Stimulated activated CD4-positive, alpha-beta T cell treated with anti-CD3 and anti-CD28 coated beads, TNF-alpha, amount 100 ng/mL, for 24 hours (primary cell): Measurements from ENCODE around the gene TOB1.

Experiments
- DNase-seq, 3 experiments: peaks; one replicate each; pipeline ENCODE4 v3.0.0-alpha.2; 2020; ENCODE audit warnings: low read depth in 3 of 3

Gene TOB1

GRCh38 chr17:50845240-50846147, 20.7 kb downstream of the TOB1 start:
- no peak for DNase-seq

GRCh38 chr17:50844117-50844700, 21.9 kb downstream of the TOB1 start:
- DNase-seq = no peak

- DNase-seq = no peak
Observed at GRCh38 chr17:50843150-50843905, 22.8 kb downstream of the TOB1 start.

GRCh38 chr17:50842506-50843149, 23.5 kb downstream of the TOB1 start:
- no peak for DNase-seq

- DNase-seq = peak in 2 of 3 experiments; percentile 22 to 52
Observed at GRCh38 chr17:50841949-50842354, 24.2 kb downstream of the TOB1 start.

GRCh38 chr17:50841277-50841948, 24.7 kb downstream of the TOB1 start:
- DNase-seq = no peak

GRCh38 chr17:50840311-50840851, 25.8 kb downstream of the TOB1 start:
- DNase-seq = no peak

GRCh38 chr17:50839591-50840310, 26.4 kb downstream of the TOB1 start:
- DNase-seq = no peak

GRCh38 chr17:50837980-50838954, 27.9 kb downstream of the TOB1 start:
- no peak for DNase-seq

GRCh38 chr17:50837286-50837979, 28.7 kb downstream of the TOB1 start:
- DNase-seq = no peak

- DNase-seq = no peak
Observed at GRCh38 chr17:50836826-50837225, 29.3 kb downstream of the TOB1 start.

GRCh38 chr17:50835301-50836234, 30.6 kb downstream of the TOB1 start, which contains the start of gene WFIKKN2:
WFIKKN2 (plus strand) TSS chr17:50835586; CDS start chr17:50835938, 352 bp downstream.
- no peak for DNase-seq

- DNase-seq = no peak
Observed at GRCh38 chr17:50834429-50835300, 31.5 kb downstream of the TOB1 start.

- no peak for DNase-seq
Observed at GRCh38 chr17:50833510-50834428, 32.4 kb downstream of the TOB1 start.

GRCh38 chr17:50832864-50833381, 33.2 kb downstream of the TOB1 start:
- no peak for DNase-seq
